ENCODE results near the gene RALGDS. TPM values are rescaled to one million over a fixed set of nuclear protein-coding genes. Genes with fewer than 3 reads are reported as not detected.

RALGDS gene
- total and polyA plus RNA-seq, 2 of the 4 experiments (the other 2 are of a cell fraction), result 13.1 to 36.9 TPM

DNA sequence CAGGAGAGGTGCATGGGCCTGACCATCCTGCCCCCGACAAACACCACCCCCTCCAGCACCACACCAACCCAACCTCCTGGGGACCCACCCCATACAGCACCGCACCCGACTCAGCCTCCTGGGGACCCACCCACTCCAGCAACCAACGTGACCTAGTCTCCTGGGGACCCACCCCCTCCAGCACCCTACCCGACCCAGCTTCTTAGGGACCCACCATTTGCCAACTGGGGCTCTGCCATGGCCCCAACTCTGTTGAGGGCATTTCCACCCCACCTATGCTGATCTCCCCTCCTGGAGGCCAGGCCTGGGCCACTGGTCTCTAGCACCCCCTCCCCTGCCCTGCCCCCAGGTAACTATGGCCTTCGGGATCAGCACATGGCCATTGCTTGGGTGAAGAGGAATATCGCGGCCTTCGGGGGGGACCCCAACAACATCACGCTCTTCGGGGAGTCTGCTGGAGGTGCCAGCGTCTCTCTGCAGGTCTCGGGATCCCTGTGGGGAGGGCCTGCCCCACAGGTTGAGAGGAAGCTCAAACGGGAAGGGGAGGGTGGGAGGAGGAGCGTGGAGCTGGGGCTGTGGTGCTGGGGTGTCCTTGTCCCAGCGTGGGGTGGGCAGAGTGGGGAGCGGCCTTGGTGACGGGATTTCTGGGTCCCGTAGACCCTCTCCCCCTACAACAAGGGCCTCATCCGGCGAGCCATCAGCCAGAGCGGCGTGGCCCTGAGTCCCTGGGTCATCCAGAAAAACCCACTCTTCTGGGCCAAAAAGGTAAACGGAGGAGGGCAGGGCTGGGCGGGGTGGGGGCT, 54.7 kb downstream of the RALGDS start:
- Histone ChIP-seq H3K4me1 (ENCODE audit: control insufficient read depth, insufficient read depth, low read length) (no peaks in the 10 kb centered on the region), H2BK15ac (ENCODE audit: low read depth, low read length) (no peak overlapping the region), H2AK9ac (replicated peaks; ENCODE audit: low read depth, low read length, poor library complexity) (no peak overlapping the region), H2BK20ac (ENCODE audit: low read depth, low read length) (no peak overlapping the region), H3K4ac (ENCODE audit: low read depth, low read length) (no peak overlapping the region), H3K27ac (ENCODE audit: insufficient read depth, low read length) (no peak overlapping the region), H4K5ac (ENCODE audit: low read depth, low read length) (no peak overlapping the region), H2AK5ac (ENCODE audit: low read depth, low read length) (no peak overlapping the region), H3K23ac (ENCODE audit: low read depth, low read length) (no peak overlapping the region), H3K56ac (ENCODE audit: extremely low read depth, insufficient read depth, low read length) (no peak overlapping the region), H4K20me1 (ENCODE audit: insufficient read depth, low read length) (no peaks in the 10 kb centered on the region; the same call in 1 of the 2 replicates), H4K91ac (ENCODE audit: insufficient read depth, low read depth, low read length) (no peak overlapping the region), H3K4me2 (ENCODE audit: low read depth, low read length) (no peak overlapping the region), H3K9ac (ENCODE audit: low read depth, low read length) (no peak overlapping the region), H2AFZ (replicated peaks; ENCODE audit: low read length, poor library complexity) (no peak overlapping the region), H3K18ac (ENCODE audit: low read depth, low read length) (no peak overlapping the region), H3K9me3 (ENCODE audit: control insufficient read depth, insufficient read depth, low read length) (no peaks in the 10 kb centered on the region), H3K27me3 (ENCODE audit: control insufficient read depth, insufficient read depth, low read length) (no peaks in the 10 kb centered on the region), H3K79me1 (ENCODE audit: low read depth in 1 of 2, low read length in 2 of 2) (no peaks in the 10 kb centered on the region), H3K14ac (replicated peaks; ENCODE audit: low read depth, low read length) (no peak overlapping the region), H2BK120ac (ENCODE audit: low read depth, low read length) (no peak overlapping the region), H3K36me3 (ENCODE audit: control insufficient read depth, insufficient read depth, low read length) (peaks cover 2% of the 10 kb centered on the region; the same call in 1 of the 2 replicates), H3K9me1 (ENCODE audit: insufficient read depth, low read length) (0 out of 2 replicates have a peak, but pooled peaks cover 3% of the 10 kb centered on the region), H3K4me3 (ENCODE audit: insufficient read depth, low read depth, low read length) (no peak overlapping the region), H4K8ac (ENCODE audit: low read depth in 2 of 2, low read length in 2 of 2) (no peak overlapping the region), H2BK5ac (ENCODE audit: low read depth, low read length, poor library complexity, severe bottlenecking) (no peak overlapping the region)
- in situ Hi-C loops (cut with MboI; ENCODE audit: low sequenced_read_pairs), result no loop called here
- WGBS, 2 experiments (ENCODE audit: extremely low coverage in 2 of 2, insufficient read length in 1 of 2), result 88% methylated on average over 7 of the region's 25 CpGs; no CpG with 5 or more reads in 1 of the 2 experiments
- dilution Hi-C loops (cut with HindIII; ENCODE audit: low sequenced_read_pairs, unreplicated experiment), result no loop called here
- intact Hi-C loops (cut with micrococcal nuclease), result no loop called here
- CTCF ChIA-PET, result interaction anchor here (0.6 kb wide), 1 partner anchor 24 kb away, joined by 5 read pairs; no protein-coding TSS in a partner anchor
- ATAC-seq (ENCODE audit: low read depth), result no peak
- no TSS peak for BruUV-seq (replicated peaks)
- POLR2A ChIA-PET (ENCODE audit: unreplicated experiment), result no interaction called here
- no peak for TF ChIP-seq CHD1 (IDR thresholded peaks at IDR 0.05; ENCODE audit: low read depth, low read length)
- DNase-seq, result no peak

All from IMR-90 (cell line).